ENCODE data around the gene FHIT.

Gene FHIT

DNA sequence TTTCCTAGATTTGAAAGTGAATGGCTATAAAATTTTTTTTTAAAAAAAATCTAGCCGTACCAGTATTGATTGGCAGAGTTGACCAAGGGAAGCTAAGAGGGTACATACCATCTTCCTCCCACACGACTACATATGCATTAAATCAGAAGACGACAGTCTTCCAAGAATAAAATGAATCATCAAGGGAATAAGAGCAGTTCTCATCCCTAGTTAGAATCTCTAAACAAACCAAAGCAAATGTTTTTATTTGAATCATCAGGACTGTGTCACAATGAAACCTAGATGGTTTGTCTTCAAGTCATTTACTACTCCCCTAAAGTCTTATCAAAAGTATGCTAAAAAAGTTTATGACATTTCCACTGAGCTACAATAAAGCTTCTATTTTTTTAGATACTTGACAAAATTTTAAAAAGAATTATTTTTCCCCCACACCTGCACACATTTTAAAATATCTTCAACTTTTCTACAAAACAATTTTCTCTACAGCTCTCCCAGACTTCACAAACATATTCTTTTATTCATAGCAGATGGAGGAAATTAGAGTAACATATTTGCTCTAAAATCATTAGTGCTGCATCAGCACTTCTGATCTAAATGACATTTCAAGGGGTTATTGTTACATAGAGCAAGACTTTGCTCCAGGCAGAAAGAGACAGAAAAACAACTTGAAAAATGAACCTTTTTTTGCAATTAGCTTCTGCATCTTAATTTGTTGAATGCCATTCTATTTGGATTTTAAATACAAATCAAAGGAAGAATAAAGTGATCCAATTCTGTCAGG, 547.1 kb downstream of the FHIT start:
- no peak for DNase-seq (ENCODE audit: low read depth)
- TF ChIP-seq, protein P1, sequence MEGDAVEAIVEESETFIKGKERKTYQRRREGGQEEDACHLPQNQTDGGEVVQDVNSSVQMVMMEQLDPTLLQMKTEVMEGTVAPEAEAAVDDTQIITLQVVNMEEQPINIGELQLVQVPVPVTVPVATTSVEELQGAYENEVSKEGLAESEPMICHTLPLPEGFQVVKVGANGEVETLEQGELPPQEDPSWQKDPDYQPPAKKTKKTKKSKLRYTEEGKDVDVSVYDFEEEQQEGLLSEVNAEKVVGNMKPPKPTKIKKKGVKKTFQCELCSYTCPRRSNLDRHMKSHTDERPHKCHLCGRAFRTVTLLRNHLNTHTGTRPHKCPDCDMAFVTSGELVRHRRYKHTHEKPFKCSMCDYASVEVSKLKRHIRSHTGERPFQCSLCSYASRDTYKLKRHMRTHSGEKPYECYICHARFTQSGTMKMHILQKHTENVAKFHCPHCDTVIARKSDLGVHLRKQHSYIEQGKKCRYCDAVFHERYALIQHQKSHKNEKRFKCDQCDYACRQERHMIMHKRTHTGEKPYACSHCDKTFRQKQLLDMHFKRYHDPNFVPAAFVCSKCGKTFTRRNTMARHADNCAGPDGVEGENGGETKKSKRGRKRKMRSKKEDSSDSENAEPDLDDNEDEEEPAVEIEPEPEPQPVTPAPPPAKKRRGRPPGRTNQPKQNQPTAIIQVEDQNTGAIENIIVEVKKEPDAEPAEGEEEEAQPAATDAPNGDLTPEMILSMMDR (IDR thresholded peaks at IDR 0.05; ENCODE audit: low read depth, low read length, missing control alignments): no peak
- H3K4me3 ChIP-seq (ENCODE audit: low read depth, low read length): no peak overlapping the region

DNA sequence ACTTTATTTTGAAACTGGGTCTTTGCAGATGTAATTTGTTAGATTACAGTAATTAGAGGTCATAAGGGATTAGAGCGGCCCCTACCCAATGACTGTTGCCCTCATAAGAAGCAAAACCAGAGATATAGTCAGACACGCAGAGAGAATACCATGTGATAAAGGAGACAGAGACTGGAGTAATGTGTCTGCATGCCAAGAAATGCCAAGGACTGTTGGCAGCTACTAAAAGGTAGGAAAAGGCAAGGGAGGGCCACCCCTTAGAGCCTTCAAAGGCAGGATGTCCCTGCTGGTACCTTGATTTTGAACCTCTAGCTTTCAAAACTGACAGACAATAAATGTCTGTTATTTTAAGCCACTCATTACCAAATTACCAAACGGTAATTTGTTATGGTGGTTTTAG, 548.2 kb downstream of the FHIT start:
- TF ChIP-seq, protein P1 (IDR thresholded peaks at IDR 0.05; ENCODE audit: low read depth, low read length, missing control alignments): no peak
- H3K4me3 ChIP-seq (ENCODE audit: low read depth, low read length): no peak overlapping the region
- DNase-seq (ENCODE audit: low read depth): no peak

DNA sequence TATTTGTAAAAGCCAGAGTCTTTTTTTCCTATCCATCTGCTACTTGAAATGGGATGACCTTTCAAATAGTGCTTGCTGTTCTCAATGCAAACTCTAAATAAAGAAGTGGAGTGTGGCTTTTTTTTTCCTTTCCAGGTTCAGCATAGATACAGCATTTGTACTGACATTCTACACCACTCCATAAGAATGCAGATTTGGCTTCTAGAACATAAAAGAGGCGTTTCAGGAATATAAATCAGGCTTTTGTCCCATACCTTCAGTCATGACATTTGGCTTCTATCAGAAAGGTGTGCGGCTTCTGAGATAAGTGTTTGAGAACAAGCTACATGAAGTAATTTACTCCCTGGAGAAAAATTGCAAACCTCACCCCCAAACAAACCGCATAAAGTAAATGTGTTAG, 553.1 kb downstream of the FHIT start:
- no peak overlapping the region for H3K4me3 ChIP-seq (ENCODE audit: low read depth, low read length)
- TF ChIP-seq, protein P1 (IDR thresholded peaks at IDR 0.05; ENCODE audit: low read depth, low read length, missing control alignments): no peak
- DNase-seq (ENCODE audit: low read depth): no peak

- TF ChIP-seq, protein P1 (IDR thresholded peaks at IDR 0.05; ENCODE audit: low read depth, low read length, missing control alignments): no peak
- no peak for DNase-seq (ENCODE audit: low read depth)
- no peak overlapping the region for H3K4me3 ChIP-seq (ENCODE audit: low read depth, low read length)
Measured at GRCh38 chr3:60697132-60697531, 554.1 kb downstream of the FHIT start.

DNA sequence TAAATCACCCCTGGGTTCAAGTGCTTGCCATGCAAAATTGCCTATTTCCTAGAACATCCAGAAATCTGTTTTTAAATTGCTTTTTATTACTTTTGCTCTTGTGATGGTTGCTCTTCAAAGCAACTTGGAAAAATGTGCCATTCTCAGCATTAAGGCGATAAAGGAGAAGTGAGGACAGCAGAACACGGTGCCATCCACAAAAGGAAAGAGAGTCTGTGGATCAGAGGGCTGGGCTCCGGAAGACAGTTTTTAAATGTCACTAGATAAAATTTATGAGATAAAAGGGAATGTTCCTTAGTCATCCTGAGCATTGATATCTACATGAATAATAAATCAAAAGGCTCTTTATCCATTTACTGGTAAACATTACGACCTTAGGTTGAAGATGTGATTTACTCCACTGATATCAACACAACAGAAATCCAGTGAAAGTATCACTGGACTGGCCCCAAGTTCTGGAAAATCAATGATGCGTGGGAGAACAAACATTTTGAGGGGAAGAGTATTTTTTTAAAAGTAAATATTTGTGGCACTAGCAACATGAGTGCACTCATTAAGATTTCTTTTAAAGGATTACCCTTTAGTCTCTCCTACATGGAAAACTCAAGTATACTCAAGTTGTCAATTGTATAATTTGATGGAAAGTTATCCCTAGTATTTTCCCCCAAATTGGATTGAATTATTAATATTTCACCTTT, 554.7 kb downstream of the FHIT start:
- H3K4me3 ChIP-seq (ENCODE audit: low read depth, low read length): no peak overlapping the region
- DNase-seq (ENCODE audit: low read depth): no peak
- TF ChIP-seq, protein P1 (IDR thresholded peaks at IDR 0.05; ENCODE audit: low read depth, low read length, missing control alignments): no peak

- no peak overlapping the region for H3K4me3 ChIP-seq (ENCODE audit: low read depth, low read length)
- DNase-seq (ENCODE audit: low read depth): no peak
- TF ChIP-seq, protein P1 (IDR thresholded peaks at IDR 0.05; ENCODE audit: low read depth, low read length, missing control alignments): no peak
Measured at GRCh38 chr3:60675424-60675823, 575.8 kb downstream of the FHIT start.
